ENCODE data around the gene DCP1B. TPM values are rescaled to one million over a fixed set of nuclear protein-coding genes. Genes with fewer than 3 reads are reported as not detected.

DCP1B gene
- total RNA-seq, 1 experiment from 2014 or later: 30.8 TPM

- no peak overlapping the region for H3K27ac ChIP-seq (ENCODE audit: low read length)
- no peak overlapping the region for H2AFZ ChIP-seq (ENCODE audit: low read length)
- peaks cover 39% of the 10 kb centered on the region for H3K36me3 ChIP-seq (ENCODE audit: insufficient read depth, low read length)
- H3K4me1 ChIP-seq (ENCODE audit: low read length): no peaks in the 10 kb centered on the region
- DNase-seq: no peak
- no peaks in the 10 kb centered on the region for H4K20me1 ChIP-seq (ENCODE audit: insufficient read depth, low read depth, low read length)
- no peak overlapping the region for H3K9ac ChIP-seq (ENCODE audit: low read length)
- no peaks in the 10 kb centered on the region for H3K27me3 ChIP-seq (ENCODE audit: low read length)
- no peaks in the 10 kb centered on the region for H3K9me2 ChIP-seq (replicated peaks; ENCODE audit: insufficient read depth, low read length)
- H3K4me2 ChIP-seq (ENCODE audit: low read depth, low read length, poor library complexity, severe bottlenecking): no peak overlapping the region
- H3K79me2 ChIP-seq (ENCODE audit: low read length): peaks cover 31% of the 10 kb centered on the region
- no peak overlapping the region for H3K4me3 ChIP-seq (ENCODE audit: low read length)
- H3K9me3 ChIP-seq (ENCODE audit: low read length): no peaks in the 10 kb centered on the region
Measured at GRCh38 chr12:1993871-1994371, 10.3 kb downstream of the DCP1B start.

GRCh38 chr12:1993341-1993740 is 10.9 kb downstream of the DCP1B start:
- no peaks in the 10 kb centered on the region for H3K4me1 ChIP-seq (ENCODE audit: low read length)

GRCh38 chr12:1992732-1993131 is 11.5 kb downstream of the DCP1B start:
- no peak overlapping the region for H3K4me3 ChIP-seq (ENCODE audit: low read length)
- no peak overlapping the region for H2AFZ ChIP-seq (ENCODE audit: low read length)
- H3K27me3 ChIP-seq (ENCODE audit: low read length): no peaks in the 10 kb centered on the region
- H3K9me3 ChIP-seq (ENCODE audit: low read length): no peaks in the 10 kb centered on the region; the same call in 1 of the 2 replicates
- H3K4me2 ChIP-seq (ENCODE audit: low read depth, low read length, poor library complexity, severe bottlenecking): no peak overlapping the region
- no peak overlapping the region for H3K27ac ChIP-seq (ENCODE audit: low read length)
- no peak for DNase-seq
- H3K4me1 ChIP-seq (ENCODE audit: low read length): no peaks in the 10 kb centered on the region
- H3K79me2 ChIP-seq (ENCODE audit: low read length): peaks cover 20% of the 10 kb centered on the region
- H3K36me3 ChIP-seq (ENCODE audit: insufficient read depth, low read length): peaks cover 51% of the 10 kb centered on the region
- no peak overlapping the region for H3K9ac ChIP-seq (ENCODE audit: low read length)
- H4K20me1 ChIP-seq (ENCODE audit: insufficient read depth, low read depth, low read length): no peaks in the 10 kb centered on the region
- no peaks in the 10 kb centered on the region for H3K9me2 ChIP-seq (replicated peaks; ENCODE audit: insufficient read depth, low read length)

More at GRCh38 chr12:1993341-1993740, 10.9 kb downstream of the DCP1B start:
- no peak overlapping the region for H3K4me3 ChIP-seq (ENCODE audit: low read length)
- no peak overlapping the region for H3K27ac ChIP-seq (ENCODE audit: low read length)
- H3K27me3 ChIP-seq (ENCODE audit: low read length): no peaks in the 10 kb centered on the region
- no peak for DNase-seq
- no peaks in the 10 kb centered on the region for H4K20me1 ChIP-seq (ENCODE audit: insufficient read depth, low read depth, low read length)
- H3K9me3 ChIP-seq (ENCODE audit: low read length): no peaks in the 10 kb centered on the region; the same call in 1 of the 2 replicates
- peaks cover 45% of the 10 kb centered on the region for H3K36me3 ChIP-seq (ENCODE audit: insufficient read depth, low read length)
- H3K79me2 ChIP-seq (ENCODE audit: low read length): peaks cover 26% of the 10 kb centered on the region
- H3K4me2 ChIP-seq (ENCODE audit: low read depth, low read length, poor library complexity, severe bottlenecking): no peak overlapping the region
- H3K9ac ChIP-seq (ENCODE audit: low read length): no peak overlapping the region
- H3K9me2 ChIP-seq (replicated peaks; ENCODE audit: insufficient read depth, low read length): no peaks in the 10 kb centered on the region
- H2AFZ ChIP-seq (ENCODE audit: low read length): no peak overlapping the region

- H3K27me3 ChIP-seq (ENCODE audit: low read length): no peaks in the 10 kb centered on the region
- no peak overlapping the region for H2AFZ ChIP-seq (ENCODE audit: low read length)
- H4K20me1 ChIP-seq (ENCODE audit: insufficient read depth, low read depth, low read length): no peaks in the 10 kb centered on the region
- H3K9me2 ChIP-seq (replicated peaks; ENCODE audit: insufficient read depth, low read length): no peaks in the 10 kb centered on the region
- no peak for DNase-seq
- H3K4me2 ChIP-seq (ENCODE audit: low read depth, low read length, poor library complexity, severe bottlenecking): no peak overlapping the region
- H3K9me3 ChIP-seq (ENCODE audit: low read length): peaks cover 5% of the 10 kb centered on the region
- no peak overlapping the region for H3K9ac ChIP-seq (ENCODE audit: low read length)
- H3K4me1 ChIP-seq (ENCODE audit: low read length): no peaks in the 10 kb centered on the region
- peaks cover 11% of the 10 kb centered on the region; the same call in 1 of the 2 replicates for H3K79me2 ChIP-seq (ENCODE audit: low read length)
- H3K4me3 ChIP-seq (ENCODE audit: low read length): no peak overlapping the region
- H3K36me3 ChIP-seq (ENCODE audit: insufficient read depth, low read length): peaks cover 75% of the 10 kb centered on the region
- no peak overlapping the region for H3K27ac ChIP-seq (ENCODE audit: low read length)
Measured at GRCh38 chr12:1989111-1989510, 15.1 kb downstream of the DCP1B start.

- Histone ChIP-seq H3K9ac (ENCODE audit: low read length) (no peak overlapping the region), H3K9me2 (replicated peaks; ENCODE audit: insufficient read depth, low read length) (no peaks in the 10 kb centered on the region), H3K4me1 (ENCODE audit: low read length) (no peaks in the 10 kb centered on the region), H3K79me2 (ENCODE audit: low read length) (peaks cover 5% of the 10 kb centered on the region; the same call in 1 of the 2 replicates), H2AFZ (ENCODE audit: low read length) (no peak overlapping the region), H3K27ac (ENCODE audit: low read length) (no peak overlapping the region), H3K4me2 (ENCODE audit: low read depth, low read length, poor library complexity, severe bottlenecking) (no peak overlapping the region), H3K27me3 (ENCODE audit: low read length) (no peaks in the 10 kb centered on the region), H3K4me3 (ENCODE audit: low read length) (no peak overlapping the region), H3K9me3 (ENCODE audit: low read length) (peaks cover 5% of the 10 kb centered on the region), H4K20me1 (ENCODE audit: insufficient read depth, low read depth, low read length) (no peaks in the 10 kb centered on the region), H3K36me3 (ENCODE audit: insufficient read depth, low read length) (peaks cover 48% of the 10 kb centered on the region)
- no peak for DNase-seq
Measured at GRCh38 chr12:1984759-1985158, 19.5 kb downstream of the DCP1B start.

- Histone ChIP-seq H3K4me3 (ENCODE audit: low read length) (no peak overlapping the region), H3K27me3 (ENCODE audit: low read length) (no peaks in the 10 kb centered on the region), H2AFZ (ENCODE audit: low read length) (no peak overlapping the region), H3K9me3 (ENCODE audit: low read length) (peaks cover 2% of the 10 kb centered on the region), H3K79me2 (ENCODE audit: low read length) (no peaks in the 10 kb centered on the region), H3K9me2 (replicated peaks; ENCODE audit: insufficient read depth, low read length) (no peaks in the 10 kb centered on the region), H3K4me1 (ENCODE audit: low read length) (no peaks in the 10 kb centered on the region), H3K36me3 (ENCODE audit: insufficient read depth, low read length) (peaks cover 9% of the 10 kb centered on the region; the same call in 1 of the 2 replicates), H3K9ac (ENCODE audit: low read length) (no peak overlapping the region), H3K4me2 (ENCODE audit: low read depth, low read length, poor library complexity, severe bottlenecking) (no peak overlapping the region), H4K20me1 (ENCODE audit: insufficient read depth, low read depth, low read length) (no peaks in the 10 kb centered on the region), H3K27ac (ENCODE audit: low read length) (no peak overlapping the region)
- no peak for DNase-seq
Measured at GRCh38 chr12:1980282-1980681, 24.0 kb downstream of the DCP1B start.

GRCh38 chr12:1978078-1978862 is 26.0 kb downstream of the DCP1B start:
- Histone ChIP-seq H3K27me3 (ENCODE audit: low read length) (no peaks in the 10 kb centered on the region), H3K79me2 (ENCODE audit: low read length) (peaks cover 13% of the 10 kb centered on the region), H3K27ac (ENCODE audit: low read length) (no peak overlapping the region), H3K36me3 (ENCODE audit: insufficient read depth, low read length) (no peaks in the 10 kb centered on the region), H4K20me1 (ENCODE audit: insufficient read depth, low read depth, low read length) (no peaks in the 10 kb centered on the region), H3K4me1 (ENCODE audit: low read length) (no peaks in the 10 kb centered on the region), H3K9me3 (ENCODE audit: low read length) (no peaks in the 10 kb centered on the region), H3K4me3 (ENCODE audit: low read length) (no peak overlapping the region), H3K4me2 (ENCODE audit: low read depth, low read length, poor library complexity, severe bottlenecking) (no peak overlapping the region), H3K9me2 (replicated peaks; ENCODE audit: insufficient read depth, low read length) (no peaks in the 10 kb centered on the region), H3K9ac (ENCODE audit: low read length) (no peak overlapping the region), H2AFZ (ENCODE audit: low read length) (no peak overlapping the region)
- no peak for DNase-seq

- H3K9ac ChIP-seq (ENCODE audit: low read length): no peak overlapping the region
- no peak for DNase-seq
- no peaks in the 10 kb centered on the region for H4K20me1 ChIP-seq (ENCODE audit: insufficient read depth, low read depth, low read length)
- no peak overlapping the region for H3K4me2 ChIP-seq (ENCODE audit: low read depth, low read length, poor library complexity, severe bottlenecking)
- no peaks in the 10 kb centered on the region for H3K27me3 ChIP-seq (ENCODE audit: low read length)
- H3K4me1 ChIP-seq (ENCODE audit: low read length): no peaks in the 10 kb centered on the region
- no peak overlapping the region for H3K4me3 ChIP-seq (ENCODE audit: low read length)
- no peaks in the 10 kb centered on the region for H3K36me3 ChIP-seq (ENCODE audit: insufficient read depth, low read length)
- no peaks in the 10 kb centered on the region for H3K9me3 ChIP-seq (ENCODE audit: low read length)
- H3K27ac ChIP-seq (ENCODE audit: low read length): no peak overlapping the region
- H3K79me2 ChIP-seq (ENCODE audit: low read length): peaks cover 19% of the 10 kb centered on the region
- H3K9me2 ChIP-seq (replicated peaks; ENCODE audit: insufficient read depth, low read length): no peaks in the 10 kb centered on the region
- no peak overlapping the region for H2AFZ ChIP-seq (ENCODE audit: low read length)
Measured at GRCh38 chr12:1977588-1977987, 26.7 kb downstream of the DCP1B start.

Measured in Karpas-422 (cell line).